ENCODE measurements around the gene PDIK1L. TPM values are rescaled to one million over a fixed set of nuclear protein-coding genes. Genes with fewer than 3 reads are reported as not detected.

PDIK1L gene
- 1.1 to 2.8 TPM (median 1.6 TPM) in 3 replicates for polyA plus RNA-seq
- polyA plus RNA-seq (2011; ENCODE audit: low read depth): 0.67 TPM
- polyA plus RNA-seq (2011; cell fraction: cytosol; rRNA removed): 0.84 and 1.6 TPM in 2 replicates
- polyA plus RNA-seq (2011; cell fraction: nucleus; rRNA removed): 1.3 and 2.1 TPM in 2 replicates
- 1.8 and 2.7 TPM in 2 replicates for polyA plus RNA-seq (2012; ENCODE audit: low replicate concordance)
- polyA minus RNA-seq: 1.5 to 3.4 TPM (median 1.7 TPM) in 3 replicates
- 1.3 TPM for polyA minus RNA-seq (2011; cell fraction: cytosol; rRNA and poly(A)+ RNA removed)
- 1.1 and 2.3 TPM in 2 replicates for polyA minus RNA-seq (2011; cell fraction: nucleus; rRNA and poly(A)+ RNA removed)

GRCh38 chr1:26111530-26112406 is at the start of gene PDIK1L:
Gene PDIK1L (plus strand): TSS chr1:26111824. CDS start chr1:26114309, 2,485 bp downstream.
- TF ChIP-seq EZH2 (IDR thresholded peaks at IDR 0.05; ENCODE audit: low read length) (no peak), CTCF (optimal IDR thresholded peaks at IDR 0.05 in 1 of 3, IDR thresholded peaks at IDR 0.05 in 1 of 3, conservative IDR thresholded peaks at IDR 0.05 in 1 of 3; ENCODE audit: extremely low read depth in 1 of 3, insufficient read depth in 2 of 3, low read length in 3 of 3) (no peak)
- peaks cover 7% of the 10 kb centered on the region for H3K79me2 ChIP-seq (ENCODE audit: control insufficient read depth, insufficient read depth, low read length)
- H3K9me1 ChIP-seq (ENCODE audit: control insufficient read depth, extremely low read depth, insufficient read depth, low read length): no peaks in the 10 kb centered on the region
- DNase-seq (ENCODE audit: low read depth, low spot score) (no peak), FAIRE-seq (no peak)
- H3K4me2 ChIP-seq (ENCODE audit: control insufficient read depth, extremely low read depth, insufficient read depth, low read depth, low read length): peak within 1 kb of the TSS; percentile 93
- H3K4me3 ChIP-seq (ENCODE audit: control insufficient read depth in 2 of 3, extremely low read depth in 1 of 3, insufficient read depth in 2 of 3, low read depth in 1 of 3, low read length in 3 of 3): peak within 1 kb of the TSS; percentile 90 to 99 (median 97)
- H2AFZ ChIP-seq (ENCODE audit: control insufficient read depth, low read length): peak within 1 kb of the TSS; percentile 99
- H3K36me3 ChIP-seq (ENCODE audit: control insufficient read depth in 2 of 2, extremely low read depth in 1 of 2, insufficient read depth in 2 of 2, low read length in 2 of 2): peaks cover 2 to 6% of the 10 kb centered on the region in 2 experiments
- peak within 1 kb of the TSS; percentile 61 for H3K27ac ChIP-seq (ENCODE audit: control insufficient read depth, insufficient read depth, low read length)
- no peaks in the 10 kb centered on the region for H3K27me3 ChIP-seq (ENCODE audit: control insufficient read depth, extremely low read depth, insufficient read depth, low read length)
- peaks cover 18% of the 10 kb centered on the region for H3K4me1 ChIP-seq (ENCODE audit: control insufficient read depth, extremely low read depth, insufficient read depth, low read length)
- no peaks in the 10 kb centered on the region for H3K9me3 ChIP-seq (ENCODE audit: control insufficient read depth, low read depth, low read length)
- dilution Hi-C loops (cut with MboI; ENCODE audit: extremely low pct_ligation_motif_present, low sequenced_read_pairs): no loop called here
- H3K9ac ChIP-seq (ENCODE audit: control insufficient read depth, extremely low read depth, insufficient read depth, low read length): peak within 1 kb of the TSS; percentile 86
- H4K20me1 ChIP-seq (ENCODE audit: control insufficient read depth, extremely low read depth, insufficient read depth, low read length): no peaks in the 10 kb centered on the region

DNA sequence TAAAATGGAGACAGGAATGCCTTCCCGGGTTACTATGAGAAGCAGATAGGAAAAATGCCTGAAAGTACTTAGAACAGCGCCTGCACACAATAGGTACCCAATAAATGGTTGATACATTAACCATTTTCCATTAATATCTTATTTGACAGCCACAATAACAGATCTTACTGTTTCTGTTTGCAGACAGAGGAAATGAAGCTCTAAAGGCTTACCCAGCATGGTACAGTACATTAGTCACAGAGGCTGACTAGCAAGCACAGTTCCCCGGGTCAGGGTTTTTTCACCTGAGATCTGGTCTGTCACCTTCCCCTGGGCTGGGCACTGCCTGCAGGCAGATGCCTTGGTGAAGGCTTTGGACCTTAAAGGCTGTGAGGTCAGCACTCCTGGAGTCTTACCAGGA is 47.1 kb upstream of the PDIK1L start:
- H3K9me1 ChIP-seq (ENCODE audit: control insufficient read depth, extremely low read depth, insufficient read depth, low read length): no peaks in the 10 kb centered on the region
- no peaks in the 10 kb centered on the region for H3K4me1 ChIP-seq (ENCODE audit: control insufficient read depth, extremely low read depth, insufficient read depth, low read length)
- no peaks in the 10 kb centered on the region for H3K9me3 ChIP-seq (ENCODE audit: control insufficient read depth, low read depth, low read length)
- no peaks in the 10 kb centered on the region for H4K20me1 ChIP-seq (ENCODE audit: control insufficient read depth, extremely low read depth, insufficient read depth, low read length)
- no peak overlapping the region for H2AFZ ChIP-seq (ENCODE audit: control insufficient read depth, low read length)
- H3K27ac ChIP-seq (ENCODE audit: control insufficient read depth, insufficient read depth, low read length): no peak overlapping the region
- H3K36me3 ChIP-seq (ENCODE audit: control insufficient read depth in 2 of 2, extremely low read depth in 1 of 2, insufficient read depth in 2 of 2, low read length in 2 of 2): no peaks in the 10 kb centered on the region
- TF ChIP-seq EZH2 (IDR thresholded peaks at IDR 0.05; ENCODE audit: low read length) (no peak), CTCF (optimal IDR thresholded peaks at IDR 0.05 in 1 of 3, IDR thresholded peaks at IDR 0.05 in 1 of 3, conservative IDR thresholded peaks at IDR 0.05 in 1 of 3; ENCODE audit: extremely low read depth in 1 of 3, insufficient read depth in 2 of 3, low read length in 3 of 3) (no peak)
- H3K9ac ChIP-seq (ENCODE audit: control insufficient read depth, extremely low read depth, insufficient read depth, low read length): no peak overlapping the region
- FAIRE-seq: peak; percentile 9
- no peak overlapping the region for H3K4me3 ChIP-seq (ENCODE audit: control insufficient read depth in 2 of 3, extremely low read depth in 1 of 3, insufficient read depth in 2 of 3, low read depth in 1 of 3, low read length in 3 of 3)
- dilution Hi-C loops (cut with MboI; ENCODE audit: extremely low pct_ligation_motif_present, low sequenced_read_pairs): no loop called here
- no peak overlapping the region for H3K4me2 ChIP-seq (ENCODE audit: control insufficient read depth, extremely low read depth, insufficient read depth, low read depth, low read length)
- peaks cover 4% of the 10 kb centered on the region for H3K27me3 ChIP-seq (ENCODE audit: control insufficient read depth, extremely low read depth, insufficient read depth, low read length)
- DNase-seq (ENCODE audit: low read depth, low spot score): no peak
- no peaks in the 10 kb centered on the region for H3K79me2 ChIP-seq (ENCODE audit: control insufficient read depth, insufficient read depth, low read length)

Data from keratinocyte (primary cell).